Right ventricle myocardium superior (tissue), 1 donor: Measurements from ENCODE around the gene WWTR1. TPM values are rescaled to one million over a fixed set of nuclear protein-coding genes. Genes with fewer than 3 reads are reported as not detected.

ENCODE experiments used
- ATAC-seq: fragments of 200-7000 bp; cut with Tn5 transposase; one replicate; pipeline ENCODE4 v1.9.1; 2020; ENCODE audit warnings: mild to moderate bottlenecking; ENCODE audit not compliant: poor library complexity
- DNase-seq: peaks from one replicate; pipeline ENCODE4 v3.0.0-alpha.2; 2020
- intact Hi-C: fragments of 100-400 bp; cut with DNase I; formaldehyde crosslinking; loops from one replicate; pipeline ENCODE4 v1.11.2; 2022
- total RNA-seq: library from RNA; stranded (reverse); fragmentation: NEBNext Ultra II Directional; extraction: Animal tissue kit (Norgen Biotek cat#: 25700); gene quantifications from one replicate; pipeline ENCODE4 v1.2.1, GENCODE V29; 2021
- donor health status: DM: no; HTN: yes; CAD: no; lungs with severe emphysema.

The WWTR1 gene
- total RNA-seq, 1 donor from 2014 or later: 37.9 TPM

DNA sequence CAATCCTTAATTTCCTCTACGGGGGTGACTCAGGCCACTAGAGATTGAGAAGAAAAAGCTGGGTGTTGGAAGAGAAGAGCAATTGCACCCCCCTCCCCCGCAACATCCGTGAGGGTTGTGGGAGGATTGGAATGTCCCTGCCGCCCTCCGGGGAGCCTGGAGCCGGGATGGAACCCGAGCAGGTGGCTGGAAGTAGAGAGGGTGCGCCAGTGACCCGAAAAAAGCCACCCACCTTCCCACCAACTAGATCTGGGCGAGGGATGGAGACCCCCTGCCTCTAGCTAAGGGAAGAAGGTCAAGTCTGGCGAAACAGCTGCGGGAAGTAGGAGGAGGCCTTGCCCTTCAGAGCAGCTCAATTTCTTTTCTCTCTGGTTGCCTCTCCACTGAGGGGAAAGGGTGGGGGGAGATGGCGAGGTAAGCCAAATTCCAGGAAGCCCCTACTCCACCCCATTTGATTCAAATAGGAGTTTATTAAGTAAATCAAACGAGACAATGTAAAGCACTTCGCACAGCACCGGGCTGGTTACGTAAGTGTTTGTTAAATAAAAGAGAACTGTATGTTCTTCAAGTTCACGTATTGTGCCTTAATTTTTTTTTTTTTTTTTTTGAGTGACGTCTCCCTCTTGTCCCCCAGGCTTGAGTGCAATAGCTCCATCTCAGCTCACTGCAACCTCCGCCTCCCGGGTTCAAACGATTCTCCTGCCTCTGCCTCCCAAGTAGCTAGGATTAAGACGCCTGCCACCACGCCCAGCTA is 1.1 kb upstream of the WWTR1 start:
- ATAC-seq (peak; percentile 13), DNase-seq (no peak)
- intact Hi-C loops: loop anchor here (5.0 kb wide), 3 partner anchors 42 to 127 kb away; no protein-coding TSS in a partner anchor

DNA sequence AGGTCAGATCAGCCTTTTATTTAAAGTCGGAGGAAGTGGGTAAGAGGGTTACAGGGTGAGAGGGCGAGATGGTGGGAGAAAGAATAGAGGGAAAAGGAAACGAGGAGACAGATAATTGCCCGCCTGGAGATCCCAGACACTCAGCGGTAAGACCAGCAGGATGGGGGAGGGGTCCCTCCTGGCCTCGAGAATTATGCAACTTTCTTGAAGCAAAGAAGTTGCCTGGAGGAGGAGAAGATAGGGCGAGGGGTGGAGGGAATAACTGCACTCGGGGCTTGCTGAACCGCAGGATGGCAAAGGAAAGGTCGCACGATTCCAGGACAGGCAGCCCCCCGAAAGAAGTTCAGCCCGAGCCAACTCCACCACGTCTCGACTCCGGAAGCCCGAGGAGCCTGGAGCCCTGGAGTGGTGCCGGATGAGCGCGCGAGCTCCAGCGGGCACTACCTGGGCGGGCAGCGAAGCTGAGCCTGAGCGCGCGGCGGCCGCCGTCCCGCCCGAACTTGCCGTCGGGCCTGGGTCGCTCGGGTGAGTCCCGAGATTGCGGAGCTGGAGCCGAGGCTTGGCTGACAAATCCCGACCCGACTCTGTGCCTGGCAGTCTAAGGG is 402 bp downstream of the WWTR1 start:
- DNase-seq (peak; percentile 50), ATAC-seq (peak; percentile 55)
- intact Hi-C loops: loop anchor here (5.0 kb wide), 3 partner anchors 40 to 125 kb away; no protein-coding TSS in a partner anchor

DNA sequence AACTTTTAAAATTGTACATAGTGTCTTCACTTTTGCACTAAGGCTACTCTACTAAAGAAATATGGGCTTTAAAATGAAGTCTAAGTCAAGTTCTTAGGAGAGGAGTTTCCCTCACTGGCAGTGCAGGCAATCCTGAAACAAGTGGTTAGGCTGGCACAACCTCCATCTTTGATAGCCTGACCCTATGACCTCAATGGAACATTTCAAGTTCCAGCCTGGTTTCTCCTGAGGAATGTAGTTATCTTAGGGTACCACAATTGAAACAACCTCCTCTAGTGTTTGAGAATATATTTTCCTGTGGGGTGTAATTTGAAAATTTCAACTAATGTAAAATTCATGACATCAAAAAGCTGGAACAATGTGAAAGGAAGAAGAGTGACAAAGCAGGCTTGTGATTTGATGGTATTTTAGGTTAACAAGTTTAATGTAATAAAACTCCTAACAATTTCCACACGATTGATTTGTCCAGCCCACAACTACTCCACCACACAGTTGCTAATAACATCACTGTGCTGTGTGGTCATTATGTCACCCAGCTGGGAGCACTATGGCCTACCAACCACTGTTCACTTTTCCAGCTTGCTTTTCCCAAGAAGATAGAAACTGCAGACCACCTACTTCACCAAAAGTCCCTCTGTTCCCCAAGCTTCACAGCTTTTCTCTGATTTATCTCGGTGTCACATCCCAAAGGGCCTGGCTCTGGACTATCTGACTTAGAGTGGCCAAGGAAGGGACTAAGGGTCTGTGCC is 1.8 kb downstream of the WWTR1 start:
- ATAC-seq (no peak), DNase-seq (no peak)
- intact Hi-C loops: loop anchor here (5.0 kb wide), 3 partner anchors 39 to 124 kb away; no protein-coding TSS in a partner anchor

DNA sequence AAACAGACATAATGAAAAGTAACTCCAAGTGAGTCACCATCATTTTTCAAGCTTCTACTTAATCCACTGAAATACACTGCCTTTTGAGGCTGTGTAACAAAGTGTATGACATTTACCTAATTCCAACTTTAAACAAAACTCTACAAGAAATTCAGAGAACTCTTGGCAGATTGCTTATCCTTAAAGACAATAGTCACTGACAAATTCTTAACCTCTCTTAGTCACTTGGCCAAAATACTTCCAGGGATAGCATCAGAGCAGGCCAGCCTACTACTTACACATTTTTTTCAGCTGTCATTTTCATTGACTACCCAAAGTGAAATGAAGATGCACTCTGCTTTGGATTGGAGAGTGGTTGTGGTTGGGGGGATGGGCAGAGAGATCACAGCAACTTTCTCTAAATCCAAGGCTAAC is 3.6 kb downstream of the WWTR1 start:
- ATAC-seq: no peak
- DNase-seq: no peak
- intact Hi-C loops: no loop called here

DNA sequence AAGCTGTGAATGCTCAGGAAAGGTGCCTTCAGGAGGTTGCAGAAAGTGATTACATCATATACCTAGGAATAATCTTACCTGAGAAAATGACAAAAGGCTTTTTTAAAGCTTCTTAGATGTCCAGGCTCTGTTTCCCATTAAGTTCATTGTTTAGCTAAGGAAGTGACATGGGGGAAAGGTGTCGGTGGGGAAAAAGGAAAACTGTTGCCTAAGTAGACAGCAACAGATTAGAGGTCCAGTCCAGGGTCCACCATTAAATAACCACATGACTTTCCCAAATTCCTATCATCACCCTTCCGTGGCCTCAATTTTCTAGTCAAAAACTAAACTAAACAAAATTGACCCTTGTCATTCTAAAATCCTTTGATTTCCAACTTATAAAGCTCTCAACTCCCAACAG is 4.3 kb downstream of the WWTR1 start:
- intact Hi-C loops: no loop called here
- ATAC-seq (no peak), DNase-seq (no peak)

DNA sequence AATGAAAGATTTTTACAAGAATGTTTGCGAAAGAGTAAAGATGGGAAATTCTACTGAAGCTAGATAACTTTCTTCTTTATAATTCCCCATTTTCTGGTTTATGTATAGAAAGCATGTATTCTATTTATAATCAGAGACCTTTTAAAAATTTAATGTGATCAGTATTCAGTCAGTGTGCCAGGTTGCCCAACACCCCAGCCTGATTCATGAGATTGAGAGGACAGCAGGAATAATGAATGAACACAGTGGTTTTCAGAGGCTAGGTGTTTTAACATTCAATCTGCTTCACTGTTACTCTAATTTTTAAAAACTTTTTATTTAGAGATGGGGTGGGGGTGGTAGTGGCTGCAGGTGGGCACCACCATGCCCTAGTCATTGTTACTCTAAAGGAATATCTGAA is 4.7 kb downstream of the WWTR1 start:
- intact Hi-C loops: no loop called here
- ATAC-seq (no peak), DNase-seq (no peak)

DNA sequence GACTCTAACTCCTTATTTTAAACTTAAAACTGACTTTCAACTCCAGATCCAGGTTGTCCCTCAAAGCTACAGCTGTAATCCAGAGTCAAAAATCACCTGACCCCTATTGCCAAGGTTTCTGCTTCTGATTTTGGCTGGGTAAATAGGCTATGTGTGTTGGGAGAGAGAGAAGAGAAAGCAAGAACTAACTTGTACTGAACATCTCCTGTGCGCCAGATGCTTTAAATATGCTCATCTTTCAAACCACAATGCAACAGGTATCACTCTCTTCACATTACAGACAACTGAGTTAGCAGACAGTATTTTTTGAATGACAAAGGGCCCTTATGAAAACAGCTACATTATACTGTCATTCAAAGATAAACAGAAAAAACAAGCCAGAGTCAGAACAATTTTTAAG is 7.0 kb downstream of the WWTR1 start:
- intact Hi-C loops: no loop called here
- ATAC-seq (no peak), DNase-seq (no peak)

DNA sequence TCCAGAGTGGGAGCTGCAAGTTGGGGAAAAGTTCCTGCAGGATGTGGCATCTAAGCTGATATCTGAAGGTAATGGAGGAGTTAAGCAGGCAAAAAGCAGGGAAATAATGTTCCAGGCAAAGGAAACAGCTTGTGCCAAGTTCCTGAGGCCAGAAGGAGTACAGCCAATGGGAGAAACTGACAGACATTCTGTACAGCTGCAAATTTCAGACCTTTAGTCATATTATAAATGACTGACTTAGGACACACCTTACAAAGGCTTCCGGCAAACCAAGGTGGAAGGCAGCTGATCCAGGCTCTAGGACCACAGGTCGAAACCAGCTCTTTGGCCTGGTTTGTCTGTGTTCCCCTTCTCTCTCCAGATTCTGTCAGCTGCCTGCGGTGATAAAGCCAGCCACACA is 9.3 kb downstream of the WWTR1 start:
- no peak for DNase-seq
- intact Hi-C loops: no loop called here
- peak; percentile 40 for ATAC-seq

DNA sequence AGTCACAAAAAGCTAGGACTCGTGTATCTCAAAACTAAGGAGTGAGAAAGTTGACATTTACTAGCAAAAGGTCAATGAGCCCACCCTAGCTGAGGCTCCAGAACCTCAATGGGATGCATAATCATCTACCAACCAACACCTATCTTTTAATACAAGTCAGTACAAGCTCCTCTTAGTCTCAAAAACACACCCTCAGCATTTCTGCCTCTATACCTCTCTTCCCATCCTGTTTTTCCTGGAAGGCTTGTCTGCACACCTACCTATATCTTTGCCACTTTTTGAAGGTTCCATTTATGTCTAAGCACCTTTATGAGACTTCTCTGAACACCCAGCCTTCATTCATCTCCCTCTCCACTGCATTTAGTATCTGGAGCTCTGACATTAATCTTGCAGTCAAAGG is 10.0 kb downstream of the WWTR1 start:
- no peak for DNase-seq
- no peak for ATAC-seq
- intact Hi-C loops: no loop called here

DNA sequence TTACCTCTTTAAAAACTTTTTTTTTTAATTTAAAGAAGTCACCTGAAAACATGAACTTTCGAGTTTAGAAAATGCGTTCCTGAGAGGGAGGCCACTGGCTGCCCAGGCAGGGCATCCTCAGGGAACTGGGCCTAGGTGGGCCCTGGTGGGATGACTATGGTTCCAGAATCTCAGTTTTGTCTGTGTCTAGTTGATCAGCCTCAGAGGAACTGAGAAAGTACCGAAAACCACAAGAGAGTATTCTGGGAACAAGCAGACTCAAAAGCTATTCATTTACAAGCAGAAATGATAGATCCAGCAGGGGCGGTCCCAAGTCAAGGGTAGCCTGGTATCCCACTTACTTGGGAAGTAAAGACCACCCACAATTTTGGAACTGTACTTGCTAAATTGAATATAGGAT is 10.5 kb downstream of the WWTR1 start:
- intact Hi-C loops: no loop called here
- ATAC-seq: no peak
- no peak for DNase-seq

DNA sequence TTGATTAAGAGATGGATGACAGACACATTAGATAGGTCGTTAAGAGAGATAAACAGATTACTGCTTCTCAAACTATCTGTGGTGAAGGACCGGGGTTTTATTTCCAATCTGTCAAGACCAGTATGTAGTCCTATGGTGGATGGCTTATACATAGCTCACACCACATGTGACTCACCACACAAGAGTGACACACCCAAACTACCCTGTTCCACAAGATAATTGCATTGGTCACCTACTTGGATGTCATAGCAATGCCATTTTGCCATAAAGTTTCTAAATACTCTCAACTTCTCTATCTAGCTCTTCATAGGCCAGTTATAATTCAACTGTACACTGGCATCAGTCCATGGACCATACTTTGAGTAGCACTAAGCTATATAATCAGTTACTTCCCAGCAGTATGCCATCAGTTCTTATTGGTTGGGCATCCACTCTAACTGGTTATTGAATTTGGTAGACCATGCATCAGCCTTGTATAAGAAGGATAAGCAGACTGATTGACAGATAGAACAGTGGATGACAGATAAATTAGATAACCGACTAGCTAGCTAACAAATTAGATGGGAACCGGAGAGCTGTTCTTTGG is 11.6 kb downstream of the WWTR1 start:
- intact Hi-C loops: no loop called here
- DNase-seq (no peak), ATAC-seq (no peak)

DNA sequence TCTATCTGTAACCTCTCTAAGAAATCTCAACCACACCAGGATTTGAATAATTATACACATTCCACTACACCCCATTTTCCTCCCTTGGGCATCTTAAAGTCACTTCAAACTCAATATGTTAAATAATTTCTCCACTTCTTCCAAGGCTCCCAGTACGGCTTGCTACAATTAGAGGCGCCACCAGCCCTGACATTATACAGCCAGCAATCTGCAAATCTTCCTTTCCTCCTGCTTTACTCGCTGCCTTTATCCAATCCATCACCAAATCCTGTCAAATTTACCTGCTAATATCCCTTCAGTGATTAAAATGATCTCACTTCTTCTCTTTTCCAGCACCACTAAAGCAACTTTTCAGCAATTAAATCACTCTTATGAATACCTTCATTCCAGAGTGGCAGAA is 13.9 kb downstream of the WWTR1 start:
- no peak for DNase-seq
- intact Hi-C loops: no loop called here

DNA sequence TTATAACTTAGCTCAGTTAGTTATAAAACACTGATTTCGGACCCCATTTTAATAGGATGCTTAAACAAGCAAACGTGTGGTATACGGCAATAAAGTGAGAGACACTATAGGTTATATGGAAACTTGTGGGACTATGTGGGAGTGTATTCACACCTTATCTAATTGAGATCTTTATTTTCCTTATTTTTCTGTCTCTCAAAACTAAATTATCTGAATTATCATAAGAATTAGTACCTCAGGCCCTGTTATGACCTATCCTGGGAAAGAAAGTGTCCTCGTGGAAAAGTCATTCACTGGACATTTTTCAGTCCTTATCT is 14.4 kb downstream of the WWTR1 start:
- intact Hi-C loops: no loop called here
- DNase-seq: no peak
- no peak for ATAC-seq

More for the DNA sequence above, 13.9 kb downstream of the WWTR1 start:
- ATAC-seq: no peak

DNA sequence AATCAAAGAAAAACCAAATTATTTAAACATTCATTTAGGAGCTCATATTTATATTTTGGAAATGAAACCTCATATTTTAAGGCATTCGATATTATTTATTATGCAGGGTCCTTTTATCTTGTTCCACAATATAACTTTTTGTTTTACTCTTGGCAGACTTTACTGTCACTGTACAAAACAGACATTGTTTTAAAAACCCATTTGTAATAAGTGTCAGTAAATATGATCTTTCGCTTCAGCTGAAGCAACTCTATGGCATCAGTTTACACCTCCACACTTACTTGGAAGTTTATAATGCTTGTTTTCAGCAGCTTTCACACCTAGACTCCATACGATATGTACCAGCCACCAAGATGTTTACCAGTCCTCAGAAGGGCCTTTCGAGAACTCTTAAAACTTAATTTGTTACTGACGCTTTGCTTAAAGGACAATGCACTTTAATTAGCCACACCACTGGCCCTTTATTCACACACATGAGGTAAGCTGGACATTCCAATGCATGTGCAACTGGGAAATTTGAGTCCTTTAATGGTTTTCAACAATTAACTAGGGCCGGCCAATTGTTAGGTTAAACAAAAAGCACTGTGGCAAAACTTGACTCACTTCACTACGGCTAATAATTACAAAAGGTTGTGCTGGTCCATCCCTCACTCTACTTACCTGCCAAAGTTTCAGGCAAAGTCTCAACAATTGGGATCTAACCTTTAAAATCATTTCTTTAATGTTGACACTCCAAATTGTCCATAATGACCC is 16.7 kb downstream of the WWTR1 start:
- ATAC-seq: no peak
- intact Hi-C loops: no loop called here
- DNase-seq: no peak

DNA sequence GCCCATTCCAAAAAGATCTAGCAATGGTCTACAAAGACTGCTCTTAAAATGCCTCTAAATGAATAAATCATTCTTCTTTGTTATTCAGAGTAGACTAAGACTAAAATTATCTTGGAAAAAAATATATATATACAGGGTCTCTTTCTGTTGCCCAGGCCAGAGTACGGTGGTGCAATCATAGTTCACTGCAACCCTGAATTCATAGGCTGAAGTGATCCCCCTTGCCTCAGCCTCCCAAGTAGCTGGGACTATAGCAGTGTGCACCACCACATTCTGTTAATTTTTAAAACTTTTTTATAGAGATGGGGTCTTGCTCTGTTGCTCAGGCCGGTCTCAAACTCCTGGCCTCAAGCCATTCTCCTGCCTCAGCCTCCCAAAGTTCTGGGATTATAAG is 18.7 kb downstream of the WWTR1 start:
- DNase-seq: no peak
- no peak for ATAC-seq
- intact Hi-C loops: no loop called here

DNA sequence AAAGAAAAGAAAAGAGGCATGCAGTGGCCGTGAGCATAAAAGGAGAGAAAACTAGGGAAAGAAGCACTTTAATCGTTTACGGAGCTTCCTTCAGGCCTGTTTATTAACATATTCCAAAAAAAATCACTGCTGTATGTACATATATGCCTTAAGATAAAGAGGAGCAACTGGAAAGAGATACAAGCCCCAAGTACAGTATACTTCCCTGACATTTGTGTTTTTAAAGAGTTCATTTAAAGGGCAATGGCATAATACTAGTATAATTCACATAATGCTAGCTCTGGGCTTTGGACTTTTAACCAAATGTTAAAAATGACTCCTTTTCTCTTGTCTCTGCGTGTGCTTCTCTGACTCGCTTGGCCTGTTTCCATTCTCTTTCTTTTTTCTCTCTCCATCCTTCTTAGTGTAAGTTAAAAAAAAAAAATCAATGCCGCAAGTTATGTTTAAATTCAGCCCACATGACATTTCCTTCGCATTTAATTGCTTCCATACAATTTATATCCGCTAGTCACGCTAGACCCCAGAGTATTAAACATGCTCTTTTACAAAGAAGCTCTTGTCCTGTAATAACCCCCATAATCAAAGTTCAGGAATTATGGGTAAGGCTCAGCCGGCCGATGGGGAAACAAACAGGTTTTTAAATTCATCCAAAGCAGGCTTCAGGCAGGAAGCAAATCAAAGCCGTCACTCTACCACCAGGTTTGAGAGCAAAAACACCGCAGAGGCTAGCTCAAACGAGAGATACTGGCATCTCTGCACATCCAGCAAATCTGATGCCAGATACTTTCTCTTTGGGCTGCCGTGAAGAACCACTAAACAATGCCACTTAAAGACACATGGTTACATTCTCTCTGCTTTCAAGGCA is 19.4 kb downstream of the WWTR1 start:
- DNase-seq (no peak), ATAC-seq (peak; percentile 39)
- intact Hi-C loops: no loop called here

DNA sequence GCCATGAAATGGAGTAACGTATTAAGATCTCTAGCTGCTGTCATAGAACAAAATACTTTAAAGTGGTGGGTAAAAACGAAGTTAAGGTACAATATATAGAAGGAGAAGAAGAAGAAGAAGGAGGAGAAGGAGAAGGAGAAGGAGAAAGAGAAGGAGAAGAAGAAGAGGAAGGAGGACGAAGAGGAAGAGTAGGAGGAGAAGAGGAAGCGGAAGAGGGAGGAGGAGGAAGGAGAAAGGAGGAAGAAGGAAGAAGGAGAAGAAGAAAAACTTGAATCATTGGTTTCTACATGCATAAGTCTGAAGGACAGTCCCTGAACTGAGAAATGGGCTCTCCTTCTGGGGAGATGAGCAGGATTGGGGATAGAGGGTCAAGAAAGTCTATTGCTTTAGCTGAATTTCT is 22.4 kb downstream of the WWTR1 start:
- ATAC-seq (no peak), DNase-seq (no peak)
- intact Hi-C loops: no loop called here

DNA sequence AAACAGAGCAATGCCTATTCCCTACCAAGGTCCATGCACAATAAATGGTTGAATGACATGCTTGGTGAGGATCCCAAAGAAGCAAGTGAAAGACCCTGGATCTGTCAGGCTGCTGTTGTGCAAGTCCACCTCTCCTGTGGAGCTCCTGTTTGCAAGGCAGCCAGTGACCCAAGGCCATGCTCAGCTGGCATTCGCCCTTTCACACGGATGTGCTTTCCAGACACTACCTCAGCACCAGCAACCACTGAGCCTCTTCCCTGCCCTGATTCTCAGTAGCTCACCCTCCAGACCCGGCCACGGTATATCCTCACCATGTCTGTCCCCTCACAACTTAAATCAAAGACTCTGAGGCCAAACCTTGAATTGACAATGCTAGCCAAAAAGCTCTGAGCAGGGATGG is 23.3 kb downstream of the WWTR1 start:
- ATAC-seq (peak; percentile 18), DNase-seq (no peak)
- intact Hi-C loops: no loop called here
